DND-41 (cell line): Measurements from ENCODE around the gene DHODH.

Experiments
- ATAC-seq: fragments of 200-7000 bp; cut with Tn5 transposase; 3 replicates; pipeline ENCODE4 v1.9.1; 2021; ENCODE audit warnings: low read depth; ENCODE audit not compliant: insufficient read depth
- DNase-seq: peaks from one replicate; pipeline ENCODE4 v3.0.0-alpha.2; 2020
- H2AFZ ChIP-seq: 2 replicates; pipeline ENCODE4 v1.6.0; 2012; ENCODE audit warnings: low read depth, low read length
- H3K27ac ChIP-seq: 2 replicates; pipeline ENCODE4 v1.5.1; 2012; ENCODE audit warnings: low read length, inconsistent platforms
- H3K27me3 ChIP-seq: fragments of 200-600 bp; sonication (generic); 2 replicates; pipeline ENCODE4 v1.6.0; 2012; ENCODE audit warnings: low read length, mild to moderate bottlenecking, inconsistent platforms; ENCODE audit not compliant: insufficient read depth, poor library complexity
- H3K36me3 ChIP-seq: 2 replicates; pipeline ENCODE4 v1.5.1; 2012; ENCODE audit warnings: low read length, inconsistent platforms; ENCODE audit not compliant: insufficient read depth
- H3K4me1 ChIP-seq: 2 replicates; pipeline ENCODE4 v1.5.1; 2012; ENCODE audit warnings: mild to moderate bottlenecking, low read length; ENCODE audit not compliant: insufficient read depth
- H3K4me2 ChIP-seq: 2 replicates; pipeline ENCODE4 v1.6.0; 2012; ENCODE audit warnings: mild to moderate bottlenecking, moderate library complexity, low read length, inconsistent platforms; ENCODE audit not compliant: insufficient read depth
- H3K4me3 ChIP-seq, 2 experiments: fragments of 200-600 bp in 1 of 2; shearing (Covaris generic) in 1 of 2; 2 replicates each; pipeline ENCODE4 v1.5.1; 2012 to 2016; ENCODE audit warnings: inconsistent platforms in 2 of 2, low read length in 2 of 2, mild to moderate bottlenecking in 2 of 2, low read depth in 1 of 2, moderate library complexity in 1 of 2
- H3K79me2 ChIP-seq: 2 replicates; pipeline ENCODE4 v1.6.0; 2012; ENCODE audit warnings: low read length, inconsistent platforms; ENCODE audit not compliant: insufficient read depth
- H3K9ac ChIP-seq: 2 replicates; pipeline ENCODE4 v1.6.0; 2012; ENCODE audit warnings: low read depth, mild to moderate bottlenecking, inconsistent platforms, low read length, moderate library complexity
- H3K9me3 ChIP-seq: 2 replicates; pipeline ENCODE4 v1.5.1; 2012; ENCODE audit warnings: low read length, moderate library complexity, mild to moderate bottlenecking, inconsistent platforms; ENCODE audit not compliant: insufficient read depth, severe bottlenecking
- H4K20me1 ChIP-seq: 2 replicates; pipeline ENCODE4 v1.6.0; 2012; ENCODE audit warnings: low read length; ENCODE audit not compliant: insufficient read depth
- EZH2 ChIP-seq: IDR thresholded peaks from 3 replicates; pipeline ENCODE4 v1.6.1; 2012; ENCODE audit warnings: borderline replicate concordance, low read depth, mild to moderate bottlenecking, moderate library complexity, low read length, inconsistent platforms; ENCODE audit not compliant: severe bottlenecking
- TF ChIP-seq, protein P1 (sequence below): IDR thresholded peaks from 2 replicates; pipeline ENCODE4 v1.5.1; 2012; ENCODE audit warnings: borderline replicate concordance, low read length, moderate library complexity, mild to moderate bottlenecking; ENCODE audit not compliant: poor library complexity, severe bottlenecking; ENCODE audit errors: extremely low read depth

The DHODH gene

GRCh38 chr16:72044296-72044695 lies 35.8 kb downstream of the DHODH start:
- no peaks in the 10 kb centered on the region for H3K27me3 ChIP-seq
- H3K79me2 ChIP-seq, result no peaks in the 10 kb centered on the region
- H3K9me3 ChIP-seq, result peaks cover 3% of the 10 kb centered on the region
- no peak for DNase-seq
- H3K36me3 ChIP-seq, result no peaks in the 10 kb centered on the region
- H2AFZ ChIP-seq, result no peak overlapping the region
- H4K20me1 ChIP-seq, result no peaks in the 10 kb centered on the region
- H3K9ac ChIP-seq, result no peak overlapping the region
- TF ChIP-seq, protein P1, sequence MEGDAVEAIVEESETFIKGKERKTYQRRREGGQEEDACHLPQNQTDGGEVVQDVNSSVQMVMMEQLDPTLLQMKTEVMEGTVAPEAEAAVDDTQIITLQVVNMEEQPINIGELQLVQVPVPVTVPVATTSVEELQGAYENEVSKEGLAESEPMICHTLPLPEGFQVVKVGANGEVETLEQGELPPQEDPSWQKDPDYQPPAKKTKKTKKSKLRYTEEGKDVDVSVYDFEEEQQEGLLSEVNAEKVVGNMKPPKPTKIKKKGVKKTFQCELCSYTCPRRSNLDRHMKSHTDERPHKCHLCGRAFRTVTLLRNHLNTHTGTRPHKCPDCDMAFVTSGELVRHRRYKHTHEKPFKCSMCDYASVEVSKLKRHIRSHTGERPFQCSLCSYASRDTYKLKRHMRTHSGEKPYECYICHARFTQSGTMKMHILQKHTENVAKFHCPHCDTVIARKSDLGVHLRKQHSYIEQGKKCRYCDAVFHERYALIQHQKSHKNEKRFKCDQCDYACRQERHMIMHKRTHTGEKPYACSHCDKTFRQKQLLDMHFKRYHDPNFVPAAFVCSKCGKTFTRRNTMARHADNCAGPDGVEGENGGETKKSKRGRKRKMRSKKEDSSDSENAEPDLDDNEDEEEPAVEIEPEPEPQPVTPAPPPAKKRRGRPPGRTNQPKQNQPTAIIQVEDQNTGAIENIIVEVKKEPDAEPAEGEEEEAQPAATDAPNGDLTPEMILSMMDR, result no peak
- TF ChIP-seq EZH2, result no peak
- H3K4me2 ChIP-seq, result no peak overlapping the region
- ATAC-seq, result no peak
- H3K27ac ChIP-seq, result no peak overlapping the region
- no peak overlapping the region for H3K4me3 ChIP-seq
- no peaks in the 10 kb centered on the region for H3K4me1 ChIP-seq

GRCh38 chr16:72044825-72045359 lies 36.3 kb downstream of the DHODH start:
- Histone ChIP-seq H3K4me2 (no peak overlapping the region), H3K36me3 (no peaks in the 10 kb centered on the region), H4K20me1 (no peaks in the 10 kb centered on the region), H3K27me3 (no peaks in the 10 kb centered on the region), H3K79me2 (no peaks in the 10 kb centered on the region), H3K9me3 (peaks cover 3% of the 10 kb centered on the region), H3K9ac (no peak overlapping the region), H3K4me3 (no peak overlapping the region), H3K4me1 (no peaks in the 10 kb centered on the region), H2AFZ (no peak overlapping the region), H3K27ac (no peak overlapping the region)
- ATAC-seq (no peak), DNase-seq (no peak)
- no peak for TF ChIP-seq EZH2
- TF ChIP-seq, protein P1, result no peak

- H3K27me3 ChIP-seq, result no peaks in the 10 kb centered on the region
- peaks cover 3% of the 10 kb centered on the region for H3K9me3 ChIP-seq
- H3K4me1 ChIP-seq, result no peaks in the 10 kb centered on the region
- TF ChIP-seq, protein P1, result no peak
- no peak for TF ChIP-seq EZH2
- no peak for ATAC-seq
- no peak overlapping the region for H2AFZ ChIP-seq
- no peaks in the 10 kb centered on the region for H4K20me1 ChIP-seq
- no peak overlapping the region for H3K27ac ChIP-seq
- no peak for DNase-seq
- no peaks in the 10 kb centered on the region for H3K36me3 ChIP-seq
- H3K9ac ChIP-seq, result no peak overlapping the region
- no peaks in the 10 kb centered on the region for H3K79me2 ChIP-seq
- H3K4me2 ChIP-seq, result no peak overlapping the region
- no peak overlapping the region for H3K4me3 ChIP-seq
These were observed 40.6 kb downstream of the DHODH start for GRCh38 chr16:72049110-72049509.
